Activated T-cell treated with anti-CD3 and anti-CD28 coated beads for 1 hour (primary cell): ENCODE data around the gene ADAMTS14.

ENCODE experiments used
- DNase-seq: peaks from one replicate; pipeline ENCODE4 v3.0.0-alpha.2; 2020; ENCODE audit warnings: low read depth

ADAMTS14 gene

GRCh38 chr10:70773965-70774809 is 101.9 kb downstream of the ADAMTS14 start:
- DNase-seq = no peak

- DNase-seq = no peak
These were observed 102.7 kb downstream of the ADAMTS14 start for GRCh38 chr10:70774810-70775678.

GRCh38 chr10:70775679-70776454 is 103.6 kb downstream of the ADAMTS14 start:
- DNase-seq = no peak

GRCh38 chr10:70776455-70777005 is 104.2 kb downstream of the ADAMTS14 start:
- no peak for DNase-seq

- DNase-seq = no peak
These were observed 105.0 kb downstream of the ADAMTS14 start for GRCh38 chr10:70777063-70777875.

- no peak for DNase-seq
These were observed 106.1 kb downstream of the ADAMTS14 start for GRCh38 chr10:70778267-70778924.

- no peak for DNase-seq
These were observed 106.8 kb downstream of the ADAMTS14 start for GRCh38 chr10:70779088-70779487.

GRCh38 chr10:70779511-70780369 is 107.4 kb downstream of the ADAMTS14 start:
- DNase-seq = no peak

GRCh38 chr10:70780370-70780760 is 108.1 kb downstream of the ADAMTS14 start:
- no peak for DNase-seq

GRCh38 chr10:70780772-70781171 is 108.5 kb downstream of the ADAMTS14 start:
- no peak for DNase-seq

GRCh38 chr10:70781461-70782051 is 109.2 kb downstream of the ADAMTS14 start:
- DNase-seq = no peak

- no peak for DNase-seq
These were observed 109.9 kb downstream of the ADAMTS14 start for GRCh38 chr10:70782086-70782745.

GRCh38 chr10:70782746-70783680 is 110.7 kb downstream of the ADAMTS14 start:
- DNase-seq = no peak

GRCh38 chr10:70784016-70784415 is 111.7 kb downstream of the ADAMTS14 start:
- DNase-seq = no peak

GRCh38 chr10:70784471-70784870 is 112.2 kb downstream of the ADAMTS14 start:
- DNase-seq = no peak

- DNase-seq = no peak
These were observed 112.9 kb downstream of the ADAMTS14 start, which contains the start of gene TBATA for GRCh38 chr10:70785190-70785589. Gene TBATA (minus strand): TSS chr10:70785377. CDS start chr10:70783379, 1,998 bp downstream.

- DNase-seq = no peak
These were observed 114.6 kb downstream of the ADAMTS14 start for GRCh38 chr10:70786799-70787415.
